GM21423 (cell line): Measurements from ENCODE around the gene MRGPRD.
"Not testable (repeated sequence)": the region's sequence is repeated elsewhere in the genome, so short reads cannot be mapped to it uniquely, and the experiment has no call there.

Source experiments
- ATAC-seq: cut with Tn5 transposase; IDR thresholded peaks from one replicate; pipeline ENCODE4 v1.9.1; 2021; ENCODE audit warnings: mild to moderate bottlenecking, moderate library complexity; ENCODE audit not compliant: unreplicated experiment

Gene MRGPRD

GRCh38 chr11:69006816-69007215 lies 26.0 kb upstream of the MRGPRD start:
- ATAC-seq: no peak

GRCh38 chr11:69005631-69006368 lies 25.0 kb upstream of the MRGPRD start:
- no peak for ATAC-seq

- ATAC-seq: no peak
Measured at GRCh38 chr11:69005183-69005630, 24.4 kb upstream of the MRGPRD start.

- no peak for ATAC-seq
Measured at GRCh38 chr11:69004411-69005182, 23.8 kb upstream of the MRGPRD start.

- ATAC-seq: no peak
Measured at GRCh38 chr11:69003866-69004367, 23.1 kb upstream of the MRGPRD start.

GRCh38 chr11:69003301-69003865 lies 22.6 kb upstream of the MRGPRD start:
- no peak for ATAC-seq

- ATAC-seq: no peak
Measured at GRCh38 chr11:69002570-69003231, 21.9 kb upstream of the MRGPRD start.

GRCh38 chr11:69002110-69002569 lies 21.4 kb upstream of the MRGPRD start:
- no peak for ATAC-seq

GRCh38 chr11:69001243-69002081 lies 20.7 kb upstream of the MRGPRD start:
- ATAC-seq: no peak

GRCh38 chr11:69000831-69001242 lies 20.1 kb upstream of the MRGPRD start:
- ATAC-seq: no peak

- ATAC-seq: no peak
Measured at GRCh38 chr11:69000391-69000790, 19.6 kb upstream of the MRGPRD start.

GRCh38 chr11:68999748-69000355 lies 19.1 kb upstream of the MRGPRD start:
- ATAC-seq: not testable (repeated sequence)

GRCh38 chr11:68999093-68999747 lies 18.4 kb upstream of the MRGPRD start:
- no peak for ATAC-seq

GRCh38 chr11:68998390-68998911 lies 17.7 kb upstream of the MRGPRD start:
- no peak for ATAC-seq

GRCh38 chr11:68997995-68998348 lies 17.2 kb upstream of the MRGPRD start:
- no peak for ATAC-seq

GRCh38 chr11:68997124-68997994 lies 16.6 kb upstream of the MRGPRD start:
- no peak for ATAC-seq

- no peak for ATAC-seq
Measured at GRCh38 chr11:68996376-68997123, 15.8 kb upstream of the MRGPRD start.
